Hematopoietic multipotent progenitor cell treated with erythropoietin and hydrocortisone succinate and interleukin-3 and kit ligand, for 8 days (in vitro differentiated cells): Measurements from ENCODE around the gene CRYZL1.

Source experiments
- DNase-seq: peaks from one replicate; pipeline ENCODE4 v3.0.0-alpha.2; 2015

Gene CRYZL1

DNA sequence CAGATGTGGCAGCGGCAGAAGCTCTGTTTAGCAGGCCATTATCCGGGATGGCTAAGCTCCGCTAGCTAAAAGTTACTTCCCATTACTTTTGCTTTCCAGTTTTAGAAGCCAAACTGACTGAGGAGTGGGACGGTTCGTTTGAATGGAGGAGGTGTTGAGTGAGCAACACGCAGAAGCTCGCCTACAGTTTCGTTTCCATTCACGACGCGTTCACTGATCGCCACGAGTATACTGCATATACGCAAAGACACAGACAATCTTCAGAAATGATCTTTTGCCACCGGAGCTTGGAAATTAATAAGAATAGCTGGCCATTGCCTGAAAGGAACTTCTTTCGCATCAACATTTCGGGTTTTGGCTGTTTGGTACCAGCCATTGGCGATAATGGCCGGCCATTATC, 84.1 kb downstream of the CRYZL1 start:
- DNase-seq = no peak

DNA sequence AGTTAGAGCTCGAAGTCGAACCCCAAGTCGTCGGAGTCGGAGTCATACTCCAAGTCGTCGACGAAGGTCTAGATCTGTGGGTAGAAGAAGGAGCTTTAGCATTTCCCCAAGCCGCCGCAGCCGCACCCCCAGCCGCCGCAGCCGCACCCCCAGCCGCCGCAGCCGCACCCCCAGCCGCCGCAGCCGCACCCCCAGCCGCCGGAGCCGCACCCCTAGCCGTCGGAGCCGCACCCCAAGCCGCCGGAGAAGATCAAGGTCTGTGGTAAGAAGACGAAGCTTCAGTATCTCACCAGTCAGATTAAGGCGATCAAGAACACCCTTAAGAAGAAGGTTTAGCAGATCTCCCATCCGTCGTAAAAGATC, 86.6 kb downstream of the CRYZL1 start:
- no peak for DNase-seq

DNA sequence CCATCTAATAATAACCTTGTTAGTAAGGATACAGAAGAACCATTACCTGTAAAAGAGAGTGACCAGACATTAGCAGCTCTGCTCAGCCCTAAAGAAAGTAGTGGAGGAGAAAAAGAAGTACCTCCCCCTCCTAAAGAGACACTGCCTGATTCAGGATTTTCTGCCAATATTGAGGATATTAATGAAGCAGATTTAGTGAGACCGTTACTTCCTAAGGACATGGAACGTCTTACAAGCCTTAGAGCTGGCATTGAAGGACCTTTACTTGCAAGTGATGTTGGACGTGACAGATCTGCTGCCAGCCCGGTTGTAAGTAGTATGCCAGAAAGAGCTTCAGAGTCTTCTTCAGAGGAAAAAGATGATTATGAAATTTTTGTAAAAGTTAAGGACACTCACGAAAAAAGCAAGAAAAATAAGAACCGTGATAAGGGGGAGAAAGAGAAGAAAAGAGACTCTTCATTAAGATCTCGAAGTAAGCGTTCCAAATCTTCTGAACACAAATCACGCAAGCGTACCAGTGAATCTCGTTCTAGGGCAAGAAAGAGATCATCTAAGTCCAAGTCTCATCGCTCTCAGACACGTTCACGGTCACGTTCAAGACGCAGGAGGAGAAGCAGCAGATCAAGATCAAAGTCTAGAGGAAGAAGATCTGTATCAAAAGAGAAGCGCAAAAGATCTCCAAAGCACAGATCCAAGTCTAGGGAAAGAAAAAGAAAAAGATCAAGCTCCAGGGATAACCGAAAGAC, 87.1 kb downstream of the CRYZL1 start:
- no peak for DNase-seq

DNA sequence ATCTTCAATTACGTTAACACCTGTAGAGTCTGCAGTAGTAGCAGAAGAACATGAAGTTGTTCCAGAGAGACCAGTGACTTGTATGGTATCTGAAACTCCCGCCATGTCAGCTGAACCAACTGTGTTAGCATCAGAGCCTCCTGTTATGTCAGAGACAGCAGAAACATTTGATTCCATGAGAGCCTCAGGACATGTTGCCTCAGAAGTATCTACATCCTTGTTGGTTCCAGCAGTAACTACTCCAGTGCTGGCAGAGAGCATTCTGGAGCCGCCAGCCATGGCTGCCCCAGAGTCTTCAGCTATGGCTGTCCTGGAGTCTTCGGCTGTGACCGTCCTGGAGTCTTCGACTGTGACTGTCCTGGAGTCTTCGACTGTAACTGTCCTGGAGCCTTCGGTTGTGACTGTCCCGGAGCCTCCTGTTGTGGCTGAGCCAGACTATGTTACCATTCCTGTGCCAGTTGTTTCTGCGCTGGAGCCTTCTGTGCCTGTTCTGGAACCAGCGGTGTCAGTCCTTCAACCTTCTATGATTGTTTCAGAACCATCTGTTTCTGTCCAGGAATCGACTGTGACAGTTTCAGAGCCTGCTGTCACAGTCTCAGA, 88.4 kb downstream of the CRYZL1 start:
- no peak for DNase-seq

DNA sequence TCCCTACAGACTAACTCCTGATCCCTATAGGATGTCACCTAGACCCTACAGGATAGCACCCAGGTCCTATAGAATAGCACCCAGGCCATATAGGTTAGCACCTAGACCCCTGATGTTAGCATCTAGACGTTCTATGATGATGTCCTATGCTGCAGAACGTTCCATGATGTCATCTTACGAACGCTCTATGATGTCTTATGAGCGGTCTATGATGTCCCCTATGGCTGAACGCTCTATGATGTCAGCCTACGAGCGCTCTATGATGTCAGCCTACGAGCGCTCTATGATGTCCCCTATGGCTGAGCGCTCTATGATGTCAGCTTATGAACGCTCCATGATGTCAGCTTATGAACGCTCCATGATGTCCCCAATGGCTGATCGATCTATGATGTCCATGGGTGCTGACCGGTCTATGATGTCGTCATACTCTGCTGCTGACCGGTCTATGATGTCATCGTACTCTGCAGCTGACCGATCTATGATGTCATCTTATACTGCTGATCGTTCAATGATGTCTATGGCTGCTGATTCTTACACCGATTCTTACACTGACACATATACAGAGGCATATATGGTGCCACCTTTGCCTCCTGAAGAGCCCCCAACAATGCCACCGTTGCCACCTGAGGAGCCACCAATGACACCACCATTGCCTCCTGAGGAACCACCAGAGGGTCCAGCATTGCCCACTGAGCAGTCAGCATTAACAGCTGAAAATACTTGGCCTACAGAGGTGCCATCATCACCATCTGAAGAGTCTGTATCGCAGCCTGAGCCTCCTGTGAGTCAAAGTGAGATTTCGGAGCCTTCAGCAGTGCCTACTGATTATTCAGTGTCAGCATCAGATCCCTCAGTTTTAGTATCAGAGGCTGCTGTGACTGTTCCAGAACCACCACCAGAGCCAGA, 89.2 kb downstream of the CRYZL1 start:
- DNase-seq = no peak

DNA sequence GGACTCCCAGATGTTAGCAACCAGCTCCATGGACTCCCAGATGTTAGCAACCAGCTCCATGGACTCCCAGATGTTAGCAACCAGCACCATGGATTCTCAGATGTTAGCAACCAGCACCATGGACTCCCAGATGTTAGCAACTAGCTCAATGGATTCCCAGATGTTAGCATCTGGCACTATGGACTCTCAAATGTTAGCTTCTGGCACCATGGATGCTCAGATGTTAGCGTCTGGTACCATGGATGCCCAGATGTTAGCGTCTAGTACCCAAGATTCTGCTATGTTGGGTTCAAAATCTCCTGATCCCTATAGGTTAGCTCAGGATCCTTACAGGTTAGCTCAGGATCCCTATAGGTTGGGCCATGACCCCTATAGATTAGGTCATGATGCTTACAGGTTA, 89.9 kb downstream of the CRYZL1 start:
- DNase-seq = no peak

DNA sequence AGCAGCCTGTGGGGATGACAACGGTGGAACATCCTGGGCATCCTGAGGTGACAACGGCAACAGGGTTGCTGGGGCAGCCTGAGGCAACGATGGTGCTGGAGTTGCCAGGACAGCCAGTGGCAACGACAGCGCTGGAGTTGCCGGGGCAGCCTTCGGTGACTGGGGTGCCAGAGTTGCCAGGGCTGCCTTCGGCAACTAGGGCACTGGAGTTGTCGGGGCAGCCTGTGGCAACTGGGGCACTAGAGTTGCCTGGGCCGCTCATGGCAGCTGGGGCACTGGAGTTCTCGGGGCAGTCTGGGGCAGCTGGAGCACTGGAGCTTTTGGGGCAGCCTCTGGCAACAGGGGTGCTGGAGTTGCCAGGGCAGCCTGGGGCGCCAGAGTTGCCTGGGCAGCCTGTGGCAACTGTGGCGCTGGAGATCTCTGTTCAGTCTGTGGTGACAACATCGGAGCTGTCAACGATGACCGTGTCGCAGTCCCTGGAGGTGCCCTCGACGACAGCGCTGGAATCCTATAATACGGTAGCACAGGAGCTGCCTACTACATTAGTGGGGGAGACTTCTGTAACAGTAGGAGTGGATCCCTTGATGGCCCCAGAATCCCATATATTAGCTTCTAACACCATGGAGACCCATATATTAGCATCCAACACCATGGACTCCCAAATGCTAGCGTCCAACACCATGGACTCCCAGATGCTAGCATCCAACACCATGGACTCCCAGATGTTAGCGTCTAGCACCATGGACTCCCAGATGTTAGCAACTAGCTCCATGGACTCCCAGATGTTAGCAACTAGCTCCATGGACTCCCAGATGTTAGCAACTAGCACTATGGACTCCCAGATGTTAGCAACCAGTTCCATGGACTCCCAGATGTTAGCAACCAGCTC, 90.5 kb downstream of the CRYZL1 start:
- DNase-seq = no peak

DNA sequence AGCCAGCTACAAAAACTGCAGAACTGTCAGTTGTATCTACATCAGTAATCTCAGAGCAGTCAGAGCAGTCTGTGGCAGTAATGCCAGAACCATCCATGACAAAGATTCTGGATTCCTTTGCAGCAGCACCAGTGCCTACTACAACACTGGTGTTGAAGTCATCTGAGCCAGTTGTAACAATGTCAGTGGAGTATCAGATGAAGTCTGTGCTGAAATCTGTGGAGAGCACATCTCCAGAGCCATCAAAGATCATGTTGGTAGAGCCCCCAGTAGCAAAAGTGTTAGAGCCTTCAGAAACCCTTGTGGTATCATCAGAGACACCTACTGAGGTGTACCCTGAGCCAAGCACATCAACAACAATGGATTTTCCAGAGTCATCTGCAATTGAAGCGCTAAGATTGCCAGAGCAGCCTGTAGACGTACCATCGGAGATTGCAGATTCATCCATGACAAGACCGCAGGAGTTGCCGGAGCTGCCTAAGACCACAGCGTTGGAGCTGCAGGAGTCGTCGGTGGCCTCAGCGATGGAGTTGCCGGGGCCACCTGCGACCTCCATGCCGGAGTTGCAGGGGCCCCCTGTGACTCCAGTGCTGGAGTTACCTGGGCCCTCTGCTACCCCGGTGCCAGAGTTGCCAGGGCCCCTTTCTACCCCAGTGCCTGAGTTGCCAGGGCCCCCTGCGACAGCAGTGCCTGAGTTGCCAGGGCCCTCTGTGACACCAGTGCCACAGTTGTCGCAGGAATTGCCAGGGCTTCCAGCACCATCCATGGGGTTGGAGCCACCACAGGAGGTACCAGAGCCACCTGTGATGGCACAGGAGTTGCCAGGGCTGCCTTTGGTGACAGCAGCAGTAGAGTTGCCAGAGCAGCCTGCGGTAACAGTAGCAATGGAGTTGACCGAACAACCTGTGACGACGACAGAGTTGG, 91.4 kb downstream of the CRYZL1 start:
- no peak for DNase-seq

DNA sequence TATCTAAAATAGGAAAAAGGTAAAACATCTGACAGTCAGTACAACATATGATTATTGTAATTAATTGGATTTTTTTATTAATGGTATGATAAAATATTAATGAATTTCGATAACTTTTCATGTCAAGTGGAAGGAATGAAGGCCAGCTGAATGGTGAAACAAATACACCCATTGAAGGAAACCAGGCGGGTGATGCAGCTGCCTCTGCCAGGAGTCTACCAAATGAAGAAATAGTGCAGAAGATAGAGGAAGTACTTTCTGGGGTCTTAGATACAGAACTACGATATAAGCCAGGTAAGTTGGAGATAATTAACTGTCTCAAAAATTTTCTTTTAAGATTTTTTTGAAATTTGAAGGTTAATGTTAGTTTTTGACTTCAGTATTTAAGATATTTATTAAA, 95.5 kb downstream of the CRYZL1 start:
- DNase-seq = no peak

DNA sequence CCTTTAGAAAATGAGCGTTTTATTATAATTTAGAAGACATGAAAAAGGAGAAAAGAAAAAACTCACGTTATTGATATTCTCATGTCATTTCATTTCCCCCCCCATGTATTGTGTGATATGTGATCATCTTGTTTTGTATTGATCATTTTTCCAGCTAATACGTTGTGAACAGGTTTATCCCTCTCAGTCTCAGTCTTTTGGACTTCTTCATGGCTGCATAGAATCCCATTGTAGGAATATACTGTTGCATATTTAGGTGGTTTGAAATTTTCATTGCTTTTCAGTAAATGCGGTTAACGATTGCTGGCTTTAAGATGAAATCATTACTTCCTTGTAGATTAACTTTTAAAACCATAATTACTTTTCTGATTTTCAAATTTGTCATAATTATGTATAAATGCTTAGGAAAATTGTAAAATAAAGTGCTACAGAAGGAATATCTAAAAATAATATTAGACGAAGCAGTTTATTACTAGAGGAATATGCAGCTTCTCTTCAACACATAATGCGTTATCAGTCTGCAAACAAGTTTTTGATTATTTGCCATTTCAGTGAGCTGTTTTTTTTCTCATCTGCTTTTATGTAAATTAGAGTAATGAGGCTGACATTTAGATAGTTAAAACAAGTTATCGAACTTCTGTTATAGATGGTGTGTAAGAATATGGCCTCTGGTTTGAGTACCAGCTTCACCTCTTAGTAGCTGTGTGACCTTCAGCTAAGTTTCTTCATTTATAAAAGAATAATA, 96.9 kb downstream of the CRYZL1 start:
- DNase-seq = peak; percentile 29

DNA sequence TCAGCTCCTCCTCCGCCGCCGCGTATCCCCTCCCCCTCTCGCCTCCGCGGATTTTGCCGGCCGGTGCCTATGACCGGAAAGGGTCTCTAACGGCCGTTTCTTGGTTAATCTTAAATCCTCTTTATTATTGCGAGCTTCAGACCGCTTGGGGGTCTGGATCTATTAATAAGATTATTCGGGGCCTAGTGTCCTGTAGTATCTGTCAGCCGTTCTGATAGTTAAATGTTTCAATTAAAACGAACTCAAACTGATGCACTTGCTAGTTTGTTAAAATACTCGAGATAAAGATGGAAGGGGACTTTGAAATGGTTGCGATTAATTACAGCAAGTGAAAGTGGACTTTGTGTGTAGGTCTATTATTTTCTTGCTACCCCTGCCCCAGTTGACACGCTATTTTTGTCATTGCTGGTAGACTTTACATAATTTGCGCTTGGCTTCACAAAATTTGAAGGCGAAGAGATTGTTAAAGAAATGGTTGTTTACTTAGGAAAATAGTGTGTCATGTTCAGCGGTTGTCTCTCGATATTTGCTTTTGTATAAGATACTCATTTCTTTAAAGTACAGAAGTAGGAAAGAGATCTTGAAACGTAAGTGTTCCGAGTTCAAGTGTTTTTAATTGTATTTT, 97.9 kb downstream of the CRYZL1 start:
- no peak for DNase-seq

DNA sequence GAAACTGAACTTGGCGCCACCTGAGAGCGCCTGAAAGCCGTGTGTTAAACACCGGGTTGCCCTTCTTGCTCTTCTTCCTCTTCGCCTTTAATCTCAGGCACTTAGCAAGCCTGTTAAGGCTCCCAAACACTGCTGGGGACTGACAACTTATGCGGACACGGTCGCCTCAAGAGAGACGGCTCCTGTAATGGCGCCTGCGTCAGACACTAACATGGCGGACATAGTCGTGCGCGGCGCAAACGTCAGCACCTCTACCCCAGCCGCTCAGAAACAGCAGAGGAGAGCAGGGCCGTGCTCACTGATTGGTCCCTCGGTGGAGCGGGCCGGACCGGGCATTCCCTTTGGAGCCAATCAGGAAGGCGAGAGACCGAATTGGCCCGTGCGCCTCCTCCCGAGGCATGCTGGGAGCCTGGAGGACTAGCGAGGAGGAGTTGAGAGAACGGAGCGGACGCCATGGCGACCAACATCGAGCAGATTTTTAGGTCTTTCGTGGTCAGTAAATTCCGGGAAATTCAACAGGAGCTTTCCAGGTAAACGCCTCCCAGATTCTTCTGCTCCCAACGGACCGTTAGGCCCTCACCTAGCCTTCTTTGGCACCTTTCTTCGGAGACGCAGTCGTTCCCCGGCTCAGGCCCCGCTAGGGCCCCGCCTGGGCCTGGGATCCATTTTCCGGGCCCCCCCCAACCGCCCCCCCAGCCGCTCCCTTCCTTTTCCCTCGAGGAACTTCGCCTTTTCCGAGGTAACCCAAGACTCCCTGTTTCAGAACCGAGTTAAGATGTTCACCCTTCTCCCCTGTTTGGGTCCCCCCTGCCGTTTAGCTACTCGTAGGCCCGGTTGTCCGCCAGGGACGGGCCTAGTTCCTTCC, 98.7 kb downstream of the CRYZL1 start, which contains the start of gene SON:
Gene SON (plus strand): TSS at position 399 of the 865 bp plus-strand sequence. CDS start 55 bp downstream, at position 454.
- DNase-seq = peak; percentile 99

DNA sequence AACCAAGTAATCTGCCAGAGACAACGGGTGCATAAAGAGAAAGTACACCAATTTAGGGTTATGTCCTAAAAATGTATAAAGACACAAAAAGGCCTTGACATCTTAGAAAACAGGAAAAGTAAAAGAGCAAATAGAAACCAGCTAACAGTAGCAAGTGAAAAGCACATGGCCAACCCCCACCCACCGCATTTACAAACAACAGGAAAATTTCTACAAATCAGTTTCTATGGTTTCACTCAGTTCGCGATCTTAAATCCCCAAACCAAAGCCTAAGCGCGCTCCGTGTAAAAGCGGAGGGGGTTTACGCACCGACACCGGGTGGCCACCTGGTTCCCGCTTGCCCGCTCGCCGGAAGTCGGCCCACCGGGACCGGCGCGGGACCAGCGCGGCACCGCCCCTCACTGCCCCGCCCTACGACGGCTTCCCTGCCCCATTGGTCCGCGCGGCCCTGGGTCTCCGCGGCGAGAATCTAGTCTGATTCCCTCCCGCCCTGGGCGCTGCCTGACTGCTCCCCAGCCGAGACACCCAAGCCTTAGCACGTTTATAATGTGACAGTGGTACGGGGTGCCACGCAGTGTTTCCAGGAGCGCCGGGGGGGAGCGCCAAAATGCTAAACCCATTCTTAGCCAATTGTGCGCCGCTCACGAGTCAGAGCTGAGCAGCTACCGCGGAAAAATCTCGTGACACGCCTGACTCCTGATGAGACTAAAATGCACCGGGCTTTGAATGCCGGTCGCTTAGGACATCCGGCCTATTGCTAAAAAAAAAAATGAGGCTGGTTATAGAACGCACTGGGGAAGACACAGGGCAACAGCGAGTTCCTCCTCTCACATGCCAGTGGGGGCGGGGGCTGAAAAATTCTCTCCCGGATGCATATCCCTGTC, 99.5 kb downstream of the CRYZL1 start, which contains the start of gene GART:
Gene GART (minus strand): TSS at position 362 of the 884 bp plus-strand sequence. CDS start 2,802 bp downstream, outside the sequence.
- peak; percentile 89 for DNase-seq

DNA sequence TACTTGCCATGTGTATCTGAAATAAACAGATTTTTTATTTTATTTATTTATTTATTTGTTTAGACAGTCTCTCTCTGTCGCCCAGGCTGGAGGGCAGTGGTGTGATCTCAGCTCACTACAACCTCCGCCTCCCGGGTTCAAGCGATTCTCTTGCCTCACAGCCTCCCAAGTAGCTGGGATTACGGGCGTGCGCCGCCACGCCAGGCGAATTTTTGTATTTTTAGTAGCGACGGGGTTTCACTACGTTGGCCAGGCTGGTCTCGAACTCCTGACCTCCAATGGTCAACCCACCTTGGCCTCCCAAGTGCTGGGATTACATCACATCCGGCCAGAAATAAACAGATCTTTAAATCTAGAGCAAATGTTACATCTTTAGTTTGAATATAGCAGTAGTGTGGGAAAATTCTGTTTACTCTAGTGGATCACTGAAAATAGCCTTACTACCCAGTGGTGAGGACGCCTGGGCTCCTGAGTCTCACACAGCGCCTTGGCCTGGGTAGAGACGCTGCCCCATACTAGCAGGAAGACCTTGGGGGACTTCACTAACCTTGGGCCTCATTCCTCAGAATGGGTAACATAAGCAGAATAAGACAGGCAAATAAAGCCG, 100.3 kb downstream of the CRYZL1 start:
- peak; percentile 51 for DNase-seq

DNA sequence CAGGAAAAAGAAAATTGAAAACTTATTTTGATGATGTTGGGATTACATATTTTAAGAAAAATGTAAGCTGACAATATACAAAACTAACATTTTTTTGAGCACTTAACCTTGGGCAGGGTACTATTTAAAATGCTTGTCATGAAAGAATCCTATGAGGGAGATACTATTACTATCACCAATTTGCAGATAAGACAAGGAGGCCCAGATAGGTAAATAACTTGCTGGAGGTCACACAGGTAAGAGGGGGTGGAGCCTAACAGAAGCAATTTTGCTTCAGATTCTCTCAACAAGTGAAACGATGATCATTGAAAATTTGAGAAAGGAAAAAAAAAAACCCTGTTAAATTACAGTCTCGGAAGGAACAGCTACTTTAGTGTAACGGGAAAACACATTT, 100.8 kb downstream of the CRYZL1 start:
- DNase-seq = no peak

DNA sequence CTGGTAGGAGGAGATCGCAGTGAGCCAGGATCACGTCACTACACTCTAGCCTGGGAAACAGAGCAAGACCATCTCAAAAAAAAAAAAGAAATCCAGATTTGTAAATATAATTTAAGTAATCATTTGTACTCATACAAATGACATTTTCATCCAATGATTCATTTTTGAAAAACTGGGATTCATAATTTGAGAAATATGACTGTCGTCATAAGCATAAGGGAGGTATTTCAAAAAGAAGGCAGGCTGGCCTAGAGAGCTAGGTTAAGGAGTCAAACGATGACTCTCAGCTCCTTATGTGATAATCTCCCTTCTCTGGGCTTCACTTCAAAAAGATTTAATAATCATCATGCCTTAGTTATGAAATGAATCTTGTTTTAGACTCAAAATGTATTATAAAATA, 101.9 kb downstream of the CRYZL1 start:
- no peak for DNase-seq
